Mesenchymal stem cell (in vitro differentiated cells and primary cell): ENCODE data around the gene HOXA5.
A peak's percentile ranks its signal among the peaks of the same experiment; 100 is the strongest.

Experiments used
- DNase-seq: peaks from one replicate; pipeline ENCODE4 v3.0.0-alpha.2; 2013
- H2AFZ ChIP-seq: one replicate; pipeline ENCODE4 v1.6.1; 2013; ENCODE audit warnings: low read depth, mild to moderate bottlenecking, control low read depth, inconsistent platforms, low read length, moderate library complexity
- H2AK5ac ChIP-seq: 2 replicates; pipeline ENCODE4 v1.6.1; 2013; ENCODE audit warnings: low read length, moderate library complexity, mild to moderate bottlenecking, inconsistent platforms; ENCODE audit not compliant: severe bottlenecking
- H2BK120ac ChIP-seq: one replicate; pipeline ENCODE4 v1.6.1; 2013; ENCODE audit warnings: low read depth, mild to moderate bottlenecking, inconsistent platforms, low read length, moderate library complexity
- H2BK12ac ChIP-seq, 2 experiments: one replicate each; pipeline ENCODE4 v1.6.1; 2013; ENCODE audit warnings: inconsistent platforms in 2 of 2, low read length in 2 of 2, mild to moderate bottlenecking in 2 of 2, moderate library complexity in 2 of 2, control low read depth in 1 of 2
- H2BK15ac ChIP-seq: one replicate; pipeline ENCODE4 v1.6.1; 2013; ENCODE audit warnings: mild to moderate bottlenecking, low read depth, inconsistent platforms; ENCODE audit not compliant: poor library complexity, severe bottlenecking
- H2BK5ac ChIP-seq: 2 replicates; pipeline ENCODE4 v1.6.1; 2013; ENCODE audit warnings: low read depth, mild to moderate bottlenecking, low read length, control low read depth, inconsistent platforms; ENCODE audit not compliant: poor library complexity, severe bottlenecking
- H3K14ac ChIP-seq, 2 experiments: one replicate each; pipeline ENCODE4 v1.6.1; 2013; ENCODE audit warnings: inconsistent platforms in 2 of 2, low read length in 2 of 2, control low read depth in 1 of 2, mild to moderate bottlenecking in 1 of 2, moderate library complexity in 1 of 2
- H3K18ac ChIP-seq, 2 experiments: one replicate each; pipeline ENCODE4 v1.6.1; 2013; ENCODE audit warnings: inconsistent platforms in 2 of 2, low read length in 2 of 2, control low read depth in 1 of 2, low read depth in 1 of 2, mild to moderate bottlenecking in 1 of 2
- H3K23ac ChIP-seq, 2 experiments: one replicate each; pipeline ENCODE4 v1.6.1; 2013; ENCODE audit warnings: inconsistent platforms in 2 of 2, low read length in 2 of 2, mild to moderate bottlenecking in 2 of 2, moderate library complexity in 2 of 2, control low read depth in 1 of 2
- H3K27ac ChIP-seq: 2 replicates; pipeline ENCODE4 v1.5.1; 2013; ENCODE audit warnings: mild to moderate bottlenecking, moderate library complexity, low read length, control low read depth, inconsistent platforms; ENCODE audit not compliant: poor library complexity, severe bottlenecking
- H3K27me3 ChIP-seq, 2 experiments: 2 replicates each; pipeline versions ENCODE4 v1.6.1 to v1.7.0; 2013; ENCODE audit warnings: low read length in 2 of 2, mild to moderate bottlenecking in 2 of 2, moderate library complexity in 2 of 2, control low read depth in 1 of 2, inconsistent platforms in 1 of 2; ENCODE audit not compliant: control insufficient read depth in 1 of 2, insufficient read depth in 1 of 2
- H3K36me3 ChIP-seq, 2 experiments: 2 replicates each; pipeline versions ENCODE4 v1.6.1 to v1.7.0; 2013; ENCODE audit warnings: low read length in 2 of 2, control low read depth in 1 of 2, inconsistent platforms in 1 of 2, low read depth in 1 of 2, mild to moderate bottlenecking in 1 of 2; ENCODE audit not compliant: insufficient read depth in 2 of 2, control insufficient read depth in 1 of 2
- H3K4ac ChIP-seq, 2 experiments: one replicate each; pipeline ENCODE4 v1.6.1; 2013; ENCODE audit warnings: inconsistent platforms in 2 of 2, low read length in 2 of 2, mild to moderate bottlenecking in 2 of 2, moderate library complexity in 2 of 2, control low read depth in 1 of 2, low read depth in 1 of 2
- H3K4me1 ChIP-seq: 2 replicates; pipeline ENCODE4 v1.6.1; 2013; ENCODE audit warnings: low read depth, low read length, control low read depth; ENCODE audit not compliant: control insufficient read depth, insufficient read depth
- H3K4me2 ChIP-seq: 2 replicates; pipeline ENCODE4 v1.6.1; 2013; ENCODE audit warnings: low read length, mild to moderate bottlenecking, inconsistent platforms; ENCODE audit not compliant: poor library complexity, severe bottlenecking
- H3K4me3 ChIP-seq, 2 experiments: 2 replicates each; pipeline versions ENCODE4 v1.5.1 to v1.7.0; 2013; ENCODE audit warnings: low read length in 2 of 2, mild to moderate bottlenecking in 2 of 2, control low read depth in 1 of 2, low read depth in 1 of 2; ENCODE audit not compliant: insufficient read depth in 1 of 2
- H3K79me1 ChIP-seq: replicated peaks from 2 replicates; pipeline ENCODE4 v1.6.1; 2013; ENCODE audit warnings: mild to moderate bottlenecking, control low read depth, low read length, inconsistent platforms; ENCODE audit not compliant: poor library complexity, severe bottlenecking
- H3K9ac ChIP-seq: 2 replicates; pipeline ENCODE4 v1.7.0; 2013; ENCODE audit warnings: mild to moderate bottlenecking, low read length, moderate library complexity
- H3K9me3 ChIP-seq: 2 replicates; pipeline ENCODE4 v1.7.0; 2013; ENCODE audit warnings: mild to moderate bottlenecking, low read length; ENCODE audit not compliant: control insufficient read depth
- H4K8ac ChIP-seq: one replicate; pipeline ENCODE4 v1.6.1; 2013; ENCODE audit warnings: inconsistent platforms, mild to moderate bottlenecking, low read length, moderate library complexity
- H4K91ac ChIP-seq: one replicate; pipeline ENCODE4 v1.6.1; 2013; ENCODE audit warnings: mild to moderate bottlenecking, low read length, inconsistent platforms
- WGBS: methylation state at CpG from one replicate; pipeline ENCODE4 v1.1.7; 2013; ENCODE audit warnings: mixed read lengths; 5-methylcytosine and 5-hydroxymethylcytosine counted together

HOXA5 gene

DNA sequence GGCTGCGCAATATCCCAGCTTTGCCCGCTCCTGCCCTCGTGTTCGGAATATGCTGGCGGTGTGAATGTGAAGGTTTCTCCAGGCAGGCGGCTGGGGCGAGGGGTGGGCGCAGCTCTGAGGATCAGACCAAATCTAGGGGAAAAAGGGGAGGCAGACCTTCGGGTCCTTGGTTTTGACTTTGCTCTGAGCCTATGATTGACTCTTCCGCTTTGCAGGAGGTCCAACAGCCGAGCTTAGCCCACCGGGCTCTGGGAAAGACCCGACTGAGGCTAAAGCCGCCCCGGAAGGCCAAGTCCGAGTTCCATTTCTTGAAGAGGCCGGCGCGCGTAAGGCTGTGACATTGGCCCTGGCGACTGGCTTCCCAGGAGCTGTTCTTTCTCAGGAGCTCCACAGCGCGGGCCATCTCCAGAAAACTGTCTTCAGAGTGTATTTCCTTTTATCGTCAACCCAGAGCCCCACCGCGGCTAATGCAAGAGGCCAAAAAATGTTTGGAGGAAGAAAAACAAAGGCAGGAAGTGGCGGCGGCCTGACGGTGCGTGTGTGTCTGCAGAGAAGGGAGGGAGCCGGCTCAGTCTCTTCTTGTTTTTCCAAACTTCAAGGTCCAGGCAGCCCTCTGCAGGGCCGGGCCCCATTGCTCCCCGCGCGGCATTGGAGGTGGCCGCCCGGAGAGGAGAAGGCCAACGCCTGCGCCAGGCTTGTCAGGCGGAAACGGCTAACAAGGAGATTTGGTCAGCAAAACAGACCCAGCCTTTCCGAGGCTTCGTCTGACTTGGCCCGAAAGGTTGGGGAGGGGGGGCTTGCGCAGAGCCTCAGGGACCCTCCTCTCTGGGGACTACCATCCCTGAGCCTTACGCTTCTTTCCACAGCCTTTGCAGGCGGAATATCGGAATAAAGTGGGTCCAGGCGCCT is 45.2 kb upstream of the HOXA5 start:
- Histone ChIP-seq H3K4me3 (peak overlapping the region in 1 of 2 experiments; percentile 64), H3K27ac (peak overlapping the region; percentile 89), H2AK5ac (no peak overlapping the region), H3K79me1 (peaks cover 3% of the 10 kb centered on the region), H2BK12ac (no peak overlapping the region), H3K9ac (peak overlapping the region; percentile 38), H3K4me1 (peaks cover 22% of the 10 kb centered on the region), H4K8ac (no peak overlapping the region), H3K4me2 (peak overlapping the region; percentile 85), H3K23ac (peak overlapping the region in 1 of 2 experiments; percentile 5), H2AFZ (no peak overlapping the region), H4K91ac (no peak overlapping the region), H3K18ac (no peak overlapping the region), H3K36me3 (peaks cover 0 to 3% of the 10 kb centered on the region in 2 experiments), H3K4ac (no peak overlapping the region), H2BK120ac (no peak overlapping the region), H3K9me3 (no peaks in the 10 kb centered on the region), H3K27me3 (peaks cover 28 to 49% of the 10 kb centered on the region in 2 experiments), H3K14ac (no peak overlapping the region), H2BK15ac (no peak overlapping the region), H2BK5ac (peak overlapping the region; percentile 92)
- no peak for DNase-seq
- WGBS: 3% methylated on average over 49 of the region's 49 CpGs

GRCh38 chr7:27187475-27188385 is 44.2 kb upstream of the HOXA5 start:
- WGBS: 6% methylated on average over 46 of the region's 46 CpGs
- H2AK5ac ChIP-seq: peak overlapping the region; percentile 76

DNA sequence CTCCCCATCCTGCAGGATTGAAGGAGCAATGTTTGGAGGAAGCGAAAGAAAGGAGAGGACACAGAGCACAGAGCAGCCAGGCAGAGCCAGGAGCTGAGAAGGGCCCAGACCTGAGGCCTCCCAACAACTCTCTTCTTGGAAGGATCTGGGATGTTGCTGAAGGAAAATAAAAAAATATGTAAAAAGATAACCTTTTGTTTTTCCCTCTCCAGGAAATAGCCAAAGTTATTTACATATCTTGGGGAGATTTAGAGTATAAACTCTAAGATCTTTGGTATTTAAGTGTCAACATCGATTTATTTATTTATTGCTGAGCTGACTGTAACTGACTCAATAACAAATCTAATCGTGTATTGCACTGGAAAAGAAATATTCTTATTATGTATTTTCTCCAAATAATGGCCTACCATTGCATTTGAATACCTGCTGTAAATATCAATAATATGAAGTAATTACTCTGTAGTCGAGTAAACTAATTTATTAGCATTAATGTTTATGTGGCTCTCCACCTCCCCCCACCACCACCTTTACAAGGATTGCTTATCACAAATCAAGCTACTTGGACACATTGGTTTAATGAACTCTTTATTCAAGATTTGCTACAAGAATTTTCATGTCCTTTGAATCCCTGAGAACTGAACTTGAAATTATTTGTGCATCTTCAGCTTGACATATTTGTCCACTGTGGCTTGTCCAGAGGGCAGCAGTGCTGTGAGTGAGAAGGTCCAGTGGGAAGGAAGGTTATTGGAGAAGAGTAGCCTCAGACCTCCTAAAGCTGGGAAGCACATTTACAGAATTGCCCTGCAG is 43.4 kb upstream of the HOXA5 start:
- 67% methylated on average over 1 of the region's 4 CpGs for WGBS
- H3K9me3 ChIP-seq: no peaks in the 10 kb centered on the region
- H2BK12ac ChIP-seq: no peak overlapping the region
- no peak overlapping the region for H3K4ac ChIP-seq
- no peak overlapping the region for H2BK5ac ChIP-seq
- no peak overlapping the region for H2BK15ac ChIP-seq
- no peak overlapping the region for H4K8ac ChIP-seq
- peak overlapping the region; percentile 89 for H3K27ac ChIP-seq
- no peak overlapping the region for H3K23ac ChIP-seq
- H2AK5ac ChIP-seq: peak overlapping the region; percentile 76
- no peak for DNase-seq
- peaks cover 17 to 39% of the 10 kb centered on the region in 2 experiments for H3K27me3 ChIP-seq
- no peak overlapping the region for H2BK120ac ChIP-seq
- H2AFZ ChIP-seq: no peak overlapping the region
- peaks cover 15% of the 10 kb centered on the region for H3K4me1 ChIP-seq
- H3K36me3 ChIP-seq: peaks cover 4 to 13% of the 10 kb centered on the region in 2 experiments
- peaks cover 3% of the 10 kb centered on the region for H3K79me1 ChIP-seq
- no peak overlapping the region for H3K18ac ChIP-seq
- H3K4me2 ChIP-seq: peak overlapping the region; percentile 92
- peak overlapping the region in 1 of 2 experiments; percentile 64 for H3K4me3 ChIP-seq
- H3K9ac ChIP-seq: peak overlapping the region; percentile 94
- H3K14ac ChIP-seq: no peak overlapping the region
- H4K91ac ChIP-seq: no peak overlapping the region

More at GRCh38 chr7:27187475-27188385, 44.2 kb upstream of the HOXA5 start:
- peak overlapping the region in 1 of 2 experiments; percentile 36 for H3K23ac ChIP-seq
- H3K36me3 ChIP-seq: peaks cover 0 to 7% of the 10 kb centered on the region in 2 experiments
- peak overlapping the region; percentile 2 for H2BK15ac ChIP-seq
- no peak overlapping the region for H4K8ac ChIP-seq
- peak overlapping the region; percentile 41 to 64 for H3K4me3 ChIP-seq
- H3K27me3 ChIP-seq: peaks cover 22 to 41% of the 10 kb centered on the region in 2 experiments
- DNase-seq: no peak
- H3K9me3 ChIP-seq: no peaks in the 10 kb centered on the region
- H2BK5ac ChIP-seq: peak overlapping the region; percentile 92
- H3K79me1 ChIP-seq: peaks cover 3% of the 10 kb centered on the region
- H3K4me1 ChIP-seq: peaks cover 18% of the 10 kb centered on the region
- H2BK12ac ChIP-seq: no peak overlapping the region
- no peak overlapping the region for H3K4ac ChIP-seq
- H2BK120ac ChIP-seq: no peak overlapping the region
- H3K18ac ChIP-seq: peak overlapping the region in 1 of 2 experiments; percentile 13
- peak overlapping the region; percentile 38 for H3K9ac ChIP-seq
- H3K14ac ChIP-seq: peak overlapping the region in 1 of 2 experiments; percentile 35
- no peak overlapping the region for H4K91ac ChIP-seq
- H3K4me2 ChIP-seq: peak overlapping the region; percentile 85
- H2AFZ ChIP-seq: no peak overlapping the region
- H3K27ac ChIP-seq: peak overlapping the region; percentile 89
